HL-60 (cell line): ENCODE results near the gene GABARAPL2.

ENCODE experiments used
- GABPA ChIP-seq: IDR thresholded peaks from 2 replicates; pipeline ENCODE4 v1.6.1; 2012; ENCODE audit warnings: low read depth
- POLR2AphosphoS5 ChIP-seq: IDR thresholded peaks from 2 replicates; pipeline ENCODE4 v1.6.1; 2012; ENCODE audit warnings: low read depth
- REST ChIP-seq: IDR thresholded peaks from 2 replicates; pipeline ENCODE4 v1.6.1; 2012; ENCODE audit warnings: low read depth; ENCODE audit not compliant: insufficient replicate concordance
- SPI1 ChIP-seq: IDR thresholded peaks from 2 replicates; pipeline ENCODE4 v1.6.1; 2012; ENCODE audit warnings: low read depth, mild to moderate bottlenecking, borderline replicate concordance
- TF ChIP-seq, protein P1 (sequence below): IDR thresholded peaks from one replicate; pipeline ENCODE4 v1.5.1; 2011; ENCODE audit warnings: low read length, control low read depth, inconsistent platforms; ENCODE audit not compliant: insufficient read depth

GRCh38 chr16:75599452-75600277, 33.5 kb downstream of the GABARAPL2 start:
- TF ChIP-seq, protein P1, sequence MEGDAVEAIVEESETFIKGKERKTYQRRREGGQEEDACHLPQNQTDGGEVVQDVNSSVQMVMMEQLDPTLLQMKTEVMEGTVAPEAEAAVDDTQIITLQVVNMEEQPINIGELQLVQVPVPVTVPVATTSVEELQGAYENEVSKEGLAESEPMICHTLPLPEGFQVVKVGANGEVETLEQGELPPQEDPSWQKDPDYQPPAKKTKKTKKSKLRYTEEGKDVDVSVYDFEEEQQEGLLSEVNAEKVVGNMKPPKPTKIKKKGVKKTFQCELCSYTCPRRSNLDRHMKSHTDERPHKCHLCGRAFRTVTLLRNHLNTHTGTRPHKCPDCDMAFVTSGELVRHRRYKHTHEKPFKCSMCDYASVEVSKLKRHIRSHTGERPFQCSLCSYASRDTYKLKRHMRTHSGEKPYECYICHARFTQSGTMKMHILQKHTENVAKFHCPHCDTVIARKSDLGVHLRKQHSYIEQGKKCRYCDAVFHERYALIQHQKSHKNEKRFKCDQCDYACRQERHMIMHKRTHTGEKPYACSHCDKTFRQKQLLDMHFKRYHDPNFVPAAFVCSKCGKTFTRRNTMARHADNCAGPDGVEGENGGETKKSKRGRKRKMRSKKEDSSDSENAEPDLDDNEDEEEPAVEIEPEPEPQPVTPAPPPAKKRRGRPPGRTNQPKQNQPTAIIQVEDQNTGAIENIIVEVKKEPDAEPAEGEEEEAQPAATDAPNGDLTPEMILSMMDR, result no peak
- TF ChIP-seq POLR2AphosphoS5, result no peak
- no peak for TF ChIP-seq REST
- no peak for TF ChIP-seq GABPA
- TF ChIP-seq SPI1, result no peak
